HG03432 (cell line): Measurements from ENCODE around the gene SH3TC1.

Experiments used
- ATAC-seq: cut with Tn5 transposase; IDR thresholded peaks from one replicate; pipeline ENCODE4 v1.9.1; 2021; ENCODE audit warnings: mild to moderate bottlenecking, moderate library complexity; ENCODE audit not compliant: unreplicated experiment

Gene SH3TC1

DNA sequence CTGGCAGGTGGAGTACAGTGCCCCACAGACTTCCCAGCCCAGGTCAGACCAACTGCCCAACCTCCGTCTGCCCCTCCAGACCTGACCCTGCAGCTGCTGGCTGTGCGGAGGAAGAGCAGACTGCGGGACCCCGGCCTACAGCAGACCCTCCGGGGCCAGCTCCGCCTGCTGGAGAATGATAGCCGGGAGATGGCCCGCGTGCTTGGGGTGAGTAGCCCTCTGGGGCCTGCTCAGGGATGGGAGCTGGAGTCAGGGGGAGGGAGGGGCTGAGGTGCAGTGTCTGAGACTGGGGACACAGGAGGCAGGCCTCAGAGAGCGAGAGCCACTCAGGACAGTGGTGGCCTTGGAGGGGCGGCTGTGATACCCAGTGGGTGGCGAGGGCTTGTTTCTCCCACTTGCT lies 13.5 kb downstream of the SH3TC1 start:
- no peak for ATAC-seq

DNA sequence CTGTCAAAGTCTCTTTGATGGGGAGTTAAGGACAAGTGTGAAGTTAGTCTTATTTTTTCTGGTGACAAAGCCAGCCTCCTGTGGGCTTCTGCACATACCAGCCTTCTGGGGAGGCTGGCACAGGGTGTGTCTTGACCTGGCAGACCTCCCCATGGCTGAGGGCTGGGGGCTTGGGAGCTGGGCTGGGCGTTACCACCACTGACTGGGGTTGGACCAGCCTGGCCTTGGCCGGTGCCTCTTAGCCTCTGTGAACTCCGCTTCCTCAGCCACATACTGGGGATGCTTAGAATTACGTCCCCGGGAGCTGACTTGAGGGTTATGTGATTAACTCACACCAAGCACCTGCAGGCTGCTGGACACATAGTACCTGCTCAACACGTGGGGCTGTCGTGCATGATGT lies 14.0 kb downstream of the SH3TC1 start:
- no peak for ATAC-seq

DNA sequence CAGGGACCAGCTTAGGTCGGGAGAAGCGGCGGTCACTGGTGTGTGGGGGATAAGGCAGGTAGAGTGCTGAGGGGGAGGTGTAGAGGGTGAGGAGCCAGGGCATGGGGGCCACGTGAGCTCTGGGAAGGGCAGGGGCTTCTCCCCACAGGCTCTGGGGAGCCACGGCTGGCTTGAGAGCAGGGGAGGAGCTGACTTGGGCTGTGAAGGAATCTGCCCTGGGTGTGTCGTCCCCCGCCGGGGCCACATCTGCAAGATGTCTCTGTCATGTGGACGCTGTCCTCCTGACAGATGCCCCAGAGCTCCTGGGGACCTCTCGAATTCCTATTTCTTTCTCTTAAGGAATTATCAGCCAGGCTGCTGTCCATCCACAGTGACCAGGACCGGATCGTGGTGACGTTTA lies 15.0 kb downstream of the SH3TC1 start:
- no peak for ATAC-seq

DNA sequence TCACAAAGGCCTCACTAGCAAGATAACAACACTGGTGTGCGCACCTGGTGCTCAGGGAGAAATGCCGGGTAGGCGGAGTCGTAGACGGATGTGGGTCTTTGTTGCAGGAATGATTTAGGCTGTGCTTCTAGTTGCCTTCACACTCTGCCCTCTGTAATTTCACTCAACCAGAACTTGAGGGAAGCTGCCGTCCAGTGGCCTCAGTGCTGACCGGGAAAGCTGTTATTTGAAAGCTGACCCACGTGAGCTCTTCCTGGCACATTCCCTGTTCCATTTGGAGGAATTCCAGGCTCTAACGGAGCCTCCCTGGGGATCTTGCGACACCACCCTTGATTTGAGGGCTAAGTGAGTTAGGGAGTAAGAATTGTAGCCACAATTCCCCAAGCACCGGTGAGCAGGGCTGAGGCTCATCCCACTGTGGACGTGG lies 15.9 kb downstream of the SH3TC1 start:
- ATAC-seq: no peak

DNA sequence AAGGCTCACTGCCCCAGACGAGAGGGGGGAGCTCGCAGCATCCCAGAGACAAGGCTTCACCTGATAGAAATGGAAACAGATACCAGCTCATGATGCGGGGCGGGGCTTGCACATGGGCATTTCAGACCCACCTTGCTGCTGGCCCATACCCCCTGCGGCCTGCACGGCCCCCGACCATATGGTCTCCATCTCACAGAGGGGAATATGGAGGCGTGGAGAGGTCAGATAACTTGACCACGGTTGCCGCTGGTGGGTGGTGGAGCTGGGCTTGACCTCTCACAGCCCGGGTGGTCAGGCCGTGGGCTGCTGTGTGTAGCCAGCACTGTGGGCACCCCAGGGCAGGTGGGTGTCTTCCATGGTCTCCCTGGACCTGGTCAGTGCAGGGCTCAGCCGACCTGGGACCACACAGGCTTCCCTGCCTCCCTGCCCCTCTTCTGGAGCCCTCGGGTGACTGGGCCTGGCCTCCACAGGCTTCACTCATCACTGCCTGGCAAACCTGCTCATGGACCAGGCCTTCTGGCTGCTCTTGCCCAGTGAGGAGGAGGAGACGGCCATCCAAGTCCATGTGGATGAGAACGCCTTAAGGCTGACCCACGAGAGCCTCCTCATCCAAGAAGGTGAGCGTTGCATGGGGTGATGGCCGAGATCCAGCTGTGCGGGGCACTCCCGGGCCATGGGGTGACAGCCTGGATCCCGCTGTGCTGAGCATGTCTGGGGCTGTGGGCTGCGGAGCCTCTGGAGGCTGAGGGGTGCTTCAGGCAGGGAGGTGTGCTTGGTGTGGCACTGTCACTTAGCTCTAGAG lies 16.8 kb downstream of the SH3TC1 start:
- ATAC-seq: no peak

DNA sequence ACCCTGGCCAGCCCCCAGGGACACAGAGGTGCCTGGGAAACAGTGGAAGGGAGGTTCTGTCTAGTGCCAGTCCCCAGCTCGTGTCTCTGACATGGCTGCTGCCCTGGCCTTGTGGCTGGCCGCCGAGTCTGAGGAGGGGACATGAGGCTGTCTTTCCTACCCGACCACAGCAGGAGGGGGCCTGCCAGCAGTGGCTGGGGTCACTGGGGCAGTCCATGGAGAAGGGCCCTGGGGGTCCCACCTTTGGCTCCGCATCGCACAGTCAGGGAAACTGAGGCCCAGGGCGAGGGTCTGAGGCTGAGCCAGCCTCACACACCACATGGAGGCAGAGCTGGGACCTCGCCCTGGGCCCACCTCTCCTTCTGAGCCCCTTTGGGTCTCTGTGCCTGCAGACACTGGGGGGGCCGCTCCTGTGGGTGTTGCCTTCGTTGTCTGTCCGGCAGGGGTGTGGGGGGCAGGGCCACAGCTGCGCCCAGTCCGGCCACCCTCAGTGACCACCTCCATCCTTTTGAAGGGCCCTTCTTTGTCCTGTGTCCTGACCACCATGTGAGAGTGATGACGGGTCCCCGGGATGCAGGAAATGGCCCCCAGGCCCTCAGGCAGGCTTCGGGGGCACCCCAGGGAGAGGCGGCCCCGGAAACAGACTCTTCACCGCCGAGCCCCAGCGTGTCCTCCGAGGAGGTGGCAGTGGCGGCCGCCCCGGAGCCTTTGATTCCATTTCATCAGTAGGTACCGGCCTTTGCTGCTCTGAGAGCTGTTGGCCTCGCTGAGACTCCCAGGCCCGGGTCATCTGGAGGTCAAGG lies 17.6 kb downstream of the SH3TC1 start:
- no peak for ATAC-seq

DNA sequence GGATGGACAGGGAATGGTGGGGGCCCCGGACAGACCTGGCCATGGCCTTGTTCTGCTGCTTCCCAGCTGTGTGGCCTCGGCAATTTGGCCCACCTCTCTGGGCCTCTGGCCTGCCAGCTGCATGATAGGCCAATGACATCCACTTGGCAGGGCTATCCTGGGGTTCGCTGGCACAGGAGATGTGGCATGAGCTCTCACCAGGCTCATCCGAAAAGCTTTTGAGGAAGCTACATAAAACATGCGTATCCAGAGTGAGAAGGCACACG lies 18.1 kb downstream of the SH3TC1 start:
- no peak for ATAC-seq

DNA sequence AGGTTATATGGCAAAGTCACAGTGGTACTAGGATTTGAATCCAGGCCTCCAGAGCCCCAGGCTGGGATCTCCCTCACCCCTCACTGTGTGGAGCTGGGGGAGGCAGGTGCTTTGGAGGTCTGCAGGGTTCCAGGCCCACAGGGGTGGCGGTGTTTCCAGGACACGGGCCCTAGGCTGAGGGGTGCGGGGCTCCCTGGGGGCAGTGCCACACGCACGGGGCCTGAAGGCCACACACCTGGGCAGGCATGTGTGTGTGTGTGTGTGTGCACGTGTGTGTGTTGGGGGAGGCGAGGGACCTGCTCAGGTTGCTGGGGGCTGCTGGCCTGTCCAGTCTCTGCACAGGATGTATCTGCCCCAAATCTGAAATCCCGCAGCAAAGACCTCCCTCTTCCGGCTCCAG lies 18.8 kb downstream of the SH3TC1 start:
- ATAC-seq: no peak

DNA sequence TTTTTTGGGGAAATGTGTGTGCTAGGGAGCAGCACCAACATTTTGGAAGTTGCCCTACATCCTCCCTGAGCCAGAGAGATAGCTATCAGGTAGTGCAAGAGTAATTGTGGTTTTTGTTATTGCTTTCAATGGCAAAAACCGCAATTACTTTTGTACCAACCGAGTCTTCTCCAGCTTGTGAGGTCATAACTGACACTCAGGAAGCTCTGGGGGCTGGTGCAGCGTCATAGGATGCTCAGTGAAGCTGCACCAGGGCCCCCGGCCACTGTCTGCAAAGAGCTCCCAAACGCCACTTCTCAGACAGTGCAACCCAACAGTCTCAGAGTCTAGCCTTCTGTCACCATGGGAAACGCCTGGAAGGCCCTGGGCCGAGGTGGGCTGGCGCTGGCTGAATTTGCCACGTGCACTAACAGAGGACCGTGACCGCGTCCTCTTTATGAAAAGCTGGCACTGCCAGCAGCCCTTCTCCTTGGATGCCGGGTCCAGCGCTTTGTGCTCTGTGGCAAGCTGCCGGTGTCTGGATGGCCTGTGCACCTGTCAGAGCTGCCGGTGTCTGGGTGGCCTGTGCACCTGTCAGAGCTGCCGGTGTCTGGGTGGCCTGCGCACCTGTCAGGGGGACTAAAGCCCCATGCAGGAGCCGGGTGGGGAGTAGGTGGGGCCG lies 19.4 kb downstream of the SH3TC1 start:
- ATAC-seq: no peak

DNA sequence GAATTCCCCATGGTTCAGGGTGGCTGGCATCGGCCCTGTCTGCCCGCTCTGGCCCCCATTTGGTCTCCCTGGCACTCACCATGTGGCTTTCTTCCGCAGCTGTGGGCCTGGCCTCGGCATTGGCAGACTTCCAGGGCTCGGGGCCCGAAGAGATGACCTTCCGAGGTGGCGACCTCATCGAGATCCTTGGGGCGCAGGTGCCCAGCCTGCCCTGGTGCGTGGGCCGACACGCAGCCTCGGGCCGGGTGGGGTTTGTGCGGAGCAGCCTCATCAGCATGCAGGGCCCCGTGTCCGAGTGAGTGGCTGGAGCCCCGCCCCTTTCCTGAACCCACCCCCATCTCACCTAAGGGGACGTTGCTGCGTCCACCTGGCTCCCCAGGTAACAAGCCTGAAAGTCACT lies 20.1 kb downstream of the SH3TC1 start:
- ATAC-seq: no peak

DNA sequence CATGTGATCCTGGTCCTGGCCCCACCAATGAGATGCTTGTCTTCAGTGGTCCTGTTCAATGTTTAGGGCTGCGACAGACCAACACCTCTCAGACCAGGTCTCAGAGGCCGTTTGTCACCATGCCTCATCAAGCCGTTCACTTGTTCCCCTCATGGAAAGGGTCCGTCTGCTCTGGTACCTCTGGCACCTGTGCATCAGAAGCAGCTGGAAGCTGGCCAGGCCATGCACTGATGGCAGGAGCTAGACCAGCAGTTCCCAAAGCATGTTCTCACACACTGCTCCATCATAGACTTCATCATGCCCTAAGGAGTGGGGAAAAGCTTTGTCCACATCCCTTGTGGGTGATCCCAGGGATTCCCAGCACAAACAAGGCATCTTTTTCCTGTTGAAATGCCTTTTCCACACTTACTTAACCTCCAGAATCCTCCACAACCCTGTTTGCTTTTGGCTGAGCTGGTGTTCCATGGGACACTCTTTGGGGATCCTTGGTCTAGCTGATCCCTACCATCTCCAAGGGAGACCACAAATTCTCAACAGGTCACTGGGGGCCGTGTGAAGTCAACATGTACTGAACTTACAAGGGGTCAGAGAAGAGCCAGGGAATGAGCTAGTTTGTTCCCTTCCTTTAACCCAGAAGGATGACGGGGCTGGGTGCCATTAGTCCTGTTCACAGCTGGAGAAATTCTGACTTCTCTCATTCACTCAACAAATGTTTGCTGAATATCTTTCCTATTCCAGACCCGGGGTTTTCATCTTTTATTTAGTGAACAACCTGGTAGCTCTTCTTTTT lies 21.8 kb downstream of the SH3TC1 start:
- no peak for ATAC-seq

DNA sequence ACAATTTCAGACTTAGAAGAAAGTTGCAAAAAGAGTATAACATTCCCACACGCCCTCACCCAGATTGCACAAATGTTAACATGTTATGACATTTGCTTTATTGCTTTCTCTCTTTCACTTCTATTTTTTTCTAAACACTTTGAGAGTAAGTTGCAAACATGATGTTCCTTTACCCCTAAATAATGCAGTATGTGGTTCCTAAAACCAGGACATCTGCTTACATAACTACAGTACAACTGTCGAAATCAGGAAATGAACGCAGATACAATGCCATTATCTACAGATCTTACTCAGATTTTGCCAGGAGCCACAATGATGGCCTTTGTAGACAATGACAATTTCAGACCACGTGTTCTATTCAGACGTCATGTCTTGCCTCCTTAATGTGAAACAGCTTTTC lies 22.4 kb downstream of the SH3TC1 start:
- ATAC-seq: peak; percentile 60

DNA sequence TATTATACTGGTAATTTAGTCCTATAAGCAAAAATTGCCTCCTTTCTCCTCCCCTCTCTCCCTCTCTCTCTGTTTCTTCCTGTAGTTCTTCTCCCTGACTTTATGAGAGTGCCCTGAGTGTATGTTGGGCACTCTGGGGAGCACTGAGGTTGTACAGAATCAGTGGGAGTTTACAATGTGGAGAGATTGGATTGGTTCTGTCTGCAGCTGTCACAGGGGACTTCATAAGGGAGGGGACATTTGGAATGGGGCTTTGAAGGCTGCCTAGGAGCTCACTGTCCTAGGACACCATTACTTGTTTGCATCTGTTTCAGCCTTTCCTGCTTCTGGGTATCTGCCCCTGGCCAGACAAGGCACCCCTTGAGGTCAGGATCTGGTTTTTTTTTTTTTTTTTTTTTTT lies 22.9 kb downstream of the SH3TC1 start:
- ATAC-seq: no peak

DNA sequence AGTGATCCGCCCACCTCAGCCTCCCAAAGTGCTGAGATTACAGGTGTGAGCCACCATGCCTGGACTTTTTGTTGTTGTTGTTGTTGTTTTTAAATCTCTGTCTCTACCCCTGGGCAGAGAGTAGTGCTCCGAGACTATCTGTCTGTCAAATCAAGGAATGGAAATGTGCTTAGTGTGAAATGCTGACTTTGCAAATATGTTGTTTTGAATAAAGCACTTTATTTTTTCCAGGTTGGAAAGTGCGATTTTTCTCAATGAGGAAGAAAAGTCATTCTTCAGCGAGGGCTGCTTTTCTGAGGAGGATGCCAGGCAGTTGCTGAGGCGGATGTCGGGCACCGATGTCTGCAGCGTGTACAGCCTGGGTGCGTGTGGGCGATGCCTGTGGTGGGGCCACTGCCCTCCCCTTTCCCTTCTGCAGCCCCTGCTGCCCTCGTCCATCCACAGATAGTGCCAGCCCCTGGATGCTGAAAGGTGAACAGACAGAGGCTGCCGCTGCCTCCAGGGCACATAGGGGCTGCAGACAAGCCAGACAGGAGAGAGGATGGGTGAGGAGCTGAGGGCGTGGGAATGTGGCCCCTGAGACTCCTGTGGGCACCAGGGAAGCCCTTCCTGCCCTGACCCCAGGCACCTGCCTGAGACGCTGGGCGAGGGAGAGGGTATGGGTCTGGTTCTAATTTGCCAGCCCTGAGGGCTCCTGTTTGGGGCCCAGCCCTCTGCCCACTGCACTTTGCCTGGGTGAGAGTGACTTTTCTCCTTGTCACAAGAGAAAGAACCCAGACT lies 23.7 kb downstream of the SH3TC1 start:
- no peak for ATAC-seq

DNA sequence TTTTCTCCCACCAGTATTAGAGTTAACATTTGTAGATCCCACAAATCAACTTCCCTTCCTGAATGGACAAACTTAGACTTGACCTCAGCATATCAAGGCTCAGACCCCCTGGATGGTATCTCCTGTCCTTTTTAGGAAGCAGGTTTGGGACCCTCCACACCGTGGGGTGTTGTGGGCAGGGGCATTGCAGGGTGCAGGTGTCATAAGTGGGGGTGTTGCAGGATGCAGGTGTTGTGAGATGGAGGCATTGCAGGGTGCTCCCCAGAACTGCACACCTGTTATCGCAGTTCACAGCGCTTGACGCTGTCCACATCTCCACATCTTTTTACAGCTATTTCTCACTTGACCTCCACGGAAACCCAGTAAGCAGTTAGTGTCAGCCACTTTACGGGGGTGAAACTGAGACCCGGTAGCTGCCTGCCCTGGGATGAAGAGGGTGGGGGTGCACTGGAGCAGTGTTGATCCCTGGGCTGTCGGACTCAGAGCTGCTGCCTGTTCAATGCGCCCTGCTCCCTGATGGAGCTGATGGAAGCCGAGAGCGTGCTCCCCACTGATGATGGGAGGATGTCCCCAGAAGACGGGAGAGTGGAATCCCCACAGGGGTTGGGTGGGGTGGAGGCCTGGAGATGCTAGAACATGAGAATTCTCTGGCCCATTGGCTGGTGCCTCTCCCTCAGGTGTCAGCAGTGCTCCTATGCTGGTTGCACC lies 25.3 kb downstream of the SH3TC1 start:
- no peak for ATAC-seq

DNA sequence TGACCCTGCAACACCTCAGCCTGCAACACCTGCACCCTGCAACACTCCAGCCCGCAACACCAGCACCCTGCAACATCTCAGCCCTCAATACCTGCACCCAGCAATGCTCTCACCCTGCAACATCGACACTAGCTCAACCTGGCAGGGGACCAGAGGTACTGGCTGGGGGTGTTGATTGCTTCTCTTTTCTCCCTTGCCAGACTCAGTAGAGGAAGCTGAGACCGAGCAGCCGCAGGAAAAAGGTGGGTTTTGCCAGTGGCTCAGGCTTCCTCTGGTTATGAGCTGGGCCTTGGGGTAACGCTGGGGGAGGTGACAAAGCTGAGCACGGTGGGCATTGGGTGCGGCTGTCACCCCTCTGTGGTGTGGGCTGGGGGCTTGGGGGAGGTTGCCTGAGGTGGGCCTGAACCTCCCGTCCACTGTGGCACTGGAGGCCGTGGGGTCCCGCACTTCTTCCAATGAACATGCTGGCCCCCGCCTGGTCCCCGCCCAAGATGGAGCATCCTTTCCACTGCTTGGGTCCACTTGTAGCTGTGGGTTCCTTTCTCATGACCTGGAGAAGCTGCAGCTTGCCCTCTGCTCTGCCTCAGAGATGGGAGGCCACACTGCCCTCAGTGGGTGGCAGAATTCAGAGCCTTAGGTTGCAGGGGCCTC lies 26.0 kb downstream of the SH3TC1 start:
- no peak for ATAC-seq

DNA sequence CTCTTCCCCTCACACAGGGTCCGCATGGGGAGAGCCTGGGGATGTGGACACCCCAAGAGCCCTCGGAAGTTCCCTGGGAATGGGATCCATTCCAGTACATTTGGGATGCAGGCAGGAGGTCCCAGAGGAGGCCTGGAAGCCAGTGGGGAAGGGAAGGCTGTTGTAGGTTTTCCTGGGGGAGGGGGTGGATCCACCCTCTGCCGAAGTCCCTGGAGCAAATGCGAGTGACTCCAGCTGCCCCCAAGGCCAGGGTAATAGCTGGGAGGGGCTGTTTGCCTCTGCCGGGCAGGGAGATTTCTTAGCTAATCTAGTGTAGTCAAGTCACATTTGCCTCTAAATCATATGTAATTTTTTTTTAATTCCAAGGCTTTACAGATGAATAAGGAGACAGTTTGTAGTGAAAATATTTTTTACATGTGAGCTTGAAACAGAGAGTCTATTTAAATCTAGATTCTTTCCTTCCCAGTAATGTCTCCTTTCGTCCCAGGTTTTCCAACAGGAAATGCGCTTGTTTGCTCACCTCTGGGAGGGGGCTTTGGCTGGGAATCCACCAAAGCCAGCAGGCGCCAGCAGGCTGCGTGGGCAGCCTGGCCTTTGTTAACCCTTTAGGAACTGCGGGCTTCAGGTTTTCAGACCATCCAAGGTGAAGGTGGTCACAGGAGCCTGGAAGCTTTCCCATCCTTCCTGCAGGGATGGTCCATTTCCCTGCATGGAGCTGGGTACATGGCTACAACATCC lies 26.8 kb downstream of the SH3TC1 start:
- ATAC-seq: no peak

DNA sequence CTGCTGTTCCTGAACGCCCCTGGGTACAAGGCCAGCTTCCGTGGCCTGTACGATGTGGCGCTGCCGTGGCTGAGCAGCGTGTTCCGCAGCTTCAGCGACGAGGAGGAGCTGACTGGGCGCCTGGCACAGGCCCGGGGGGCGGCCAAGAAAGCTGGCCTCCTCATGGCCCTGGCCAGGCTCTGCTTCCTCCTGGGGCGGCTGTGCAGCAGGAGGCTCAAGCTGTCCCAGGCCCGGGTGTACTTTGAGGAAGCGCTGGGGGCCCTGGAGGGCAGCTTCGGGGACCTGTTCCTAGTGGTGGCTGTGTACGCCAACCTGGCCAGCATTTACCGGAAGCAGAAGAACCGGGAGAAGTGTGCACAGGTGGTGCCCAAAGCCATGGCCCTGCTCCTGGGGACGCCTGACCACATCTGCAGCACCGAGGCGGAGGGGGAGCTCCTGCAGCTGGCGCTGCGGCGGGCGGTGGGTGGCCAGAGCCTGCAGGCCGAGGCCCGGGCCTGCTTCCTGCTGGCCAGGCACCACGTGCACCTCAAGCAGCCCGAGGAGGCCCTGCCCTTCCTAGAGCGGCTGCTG lies 28.2 kb downstream of the SH3TC1 start:
- no peak for ATAC-seq
